ENCODE measurements around the gene PTPN14.
A peak's percentile ranks its signal among the peaks of the same experiment; 100 is the strongest.

Gene PTPN14

DNA sequence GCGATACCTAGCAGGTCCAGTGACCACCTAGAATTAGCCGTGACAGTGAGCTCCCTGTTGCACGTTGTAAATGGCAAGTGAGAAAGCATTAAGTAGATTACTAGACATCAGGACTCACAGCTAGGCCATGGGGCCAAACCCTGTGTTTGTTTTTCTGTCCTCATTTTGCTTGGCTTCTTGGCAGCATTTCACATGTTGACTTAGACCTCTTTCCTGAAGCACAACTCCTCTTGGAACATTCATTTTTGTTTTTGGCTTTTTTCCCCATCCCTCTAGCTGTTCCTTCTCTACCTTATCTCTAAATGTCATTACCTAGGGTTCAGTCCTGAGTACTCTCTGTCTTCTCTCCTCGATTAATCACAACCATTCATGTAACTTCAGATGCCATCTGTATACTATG lies 16.9 kb upstream of the PTPN14 start:
- DNase-seq (ENCODE audit: low read depth): no peak

DNA sequence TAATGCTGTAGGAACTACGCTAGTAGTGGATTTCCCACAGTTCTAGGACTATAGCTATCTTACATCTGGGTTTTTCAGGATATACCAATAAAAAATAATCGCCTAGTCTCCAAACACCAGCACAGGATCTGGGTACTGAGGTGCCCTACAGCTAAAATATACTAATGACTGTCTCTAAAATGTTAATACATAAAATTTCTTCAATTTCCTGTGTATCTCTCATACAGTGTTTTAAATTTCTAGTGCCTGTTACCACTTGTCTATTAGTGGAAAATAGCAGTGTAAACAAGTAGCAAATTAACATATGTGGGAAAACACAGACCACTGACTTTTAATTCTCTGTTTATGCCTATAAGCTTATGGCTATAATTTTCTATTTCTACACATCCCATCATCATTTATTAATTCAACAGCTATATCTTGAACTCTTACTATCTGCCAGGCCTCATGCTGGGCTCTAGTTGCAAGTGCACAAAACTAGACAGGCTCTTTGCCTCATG lies 16.1 kb upstream of the PTPN14 start:
- DNase-seq (ENCODE audit: low read depth): no peak

DNA sequence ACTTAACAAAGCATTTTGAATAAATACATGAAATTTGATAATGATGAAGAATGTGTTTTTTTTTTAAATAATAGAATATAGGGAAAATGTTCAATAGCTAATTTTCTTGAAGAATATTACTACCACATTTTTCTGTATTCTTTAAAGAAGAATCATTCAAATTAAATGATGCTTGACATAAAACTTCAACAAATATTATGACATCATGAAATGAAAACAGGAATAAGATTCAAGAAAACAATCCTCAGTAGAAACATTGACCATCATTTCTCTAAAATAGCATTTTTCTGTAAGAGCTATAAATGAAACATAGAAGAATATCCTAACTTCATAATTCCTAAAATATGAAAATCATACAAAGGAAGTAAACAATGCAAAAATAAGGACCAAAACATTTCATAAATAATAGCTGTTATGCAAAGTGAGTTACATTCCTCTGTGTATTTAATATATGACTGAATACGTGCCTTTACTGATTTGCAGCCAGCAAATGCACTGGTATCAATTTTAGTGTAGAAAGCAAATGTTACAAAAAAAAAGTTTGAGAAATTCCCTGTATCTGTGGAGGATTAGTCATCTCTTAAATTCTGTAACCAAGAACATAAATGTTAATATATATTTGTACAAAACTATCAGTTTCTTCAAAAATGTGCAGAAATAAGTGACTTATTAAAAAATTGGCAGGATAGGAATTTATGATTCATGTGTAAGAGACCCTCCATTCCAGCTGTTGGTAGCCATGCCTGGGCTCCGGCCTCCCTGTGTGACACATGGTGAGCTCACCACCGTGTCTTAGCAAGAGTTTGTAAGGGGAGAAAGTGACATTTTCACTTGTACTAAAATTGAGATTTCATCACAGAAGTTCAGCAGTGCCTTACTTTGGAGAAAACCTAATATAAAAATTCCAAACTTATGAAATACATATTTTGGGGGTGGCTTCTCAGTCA lies 15.0 kb upstream of the PTPN14 start:
- DNase-seq (ENCODE audit: low read depth): peak; percentile 60

DNA sequence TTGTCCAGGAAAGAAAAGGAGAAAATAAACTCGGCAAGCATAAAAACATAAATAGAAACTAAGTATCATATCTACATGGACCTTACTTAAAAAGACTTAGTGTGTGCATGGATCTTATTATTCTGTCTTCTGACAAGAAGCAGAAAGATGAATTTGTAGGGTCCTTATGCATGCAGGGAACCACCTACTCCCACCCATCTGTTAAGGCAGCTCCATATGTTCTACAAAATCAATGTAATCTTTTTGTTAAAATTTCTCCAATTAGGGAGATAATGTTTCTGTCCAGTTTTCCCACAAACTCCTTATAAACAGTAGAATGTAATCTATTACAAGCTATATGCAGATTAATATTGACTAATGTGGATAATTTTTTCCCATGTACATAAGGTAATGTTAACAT lies 13.9 kb upstream of the PTPN14 start:
- no peak for DNase-seq (ENCODE audit: low read depth)

DNA sequence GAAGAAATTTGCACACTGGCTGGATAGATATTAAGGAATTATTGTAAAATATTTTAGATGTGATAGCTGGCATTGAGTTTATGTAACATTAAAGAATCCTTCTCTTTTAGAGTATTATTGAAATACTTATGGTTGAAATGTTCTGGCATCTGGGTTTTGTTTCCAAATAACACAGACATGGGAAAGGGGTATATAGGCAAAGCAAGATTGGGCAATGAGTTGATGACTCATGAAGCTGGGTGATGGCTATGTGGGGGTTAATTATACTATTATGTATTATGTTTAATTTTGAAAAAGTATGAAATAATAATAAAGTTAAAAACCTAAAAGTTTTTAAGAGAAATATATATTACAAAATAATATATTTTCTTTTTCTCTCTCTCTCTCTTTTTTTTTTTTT lies 12.5 kb upstream of the PTPN14 start:
- DNase-seq (ENCODE audit: low read depth): no peak

DNA sequence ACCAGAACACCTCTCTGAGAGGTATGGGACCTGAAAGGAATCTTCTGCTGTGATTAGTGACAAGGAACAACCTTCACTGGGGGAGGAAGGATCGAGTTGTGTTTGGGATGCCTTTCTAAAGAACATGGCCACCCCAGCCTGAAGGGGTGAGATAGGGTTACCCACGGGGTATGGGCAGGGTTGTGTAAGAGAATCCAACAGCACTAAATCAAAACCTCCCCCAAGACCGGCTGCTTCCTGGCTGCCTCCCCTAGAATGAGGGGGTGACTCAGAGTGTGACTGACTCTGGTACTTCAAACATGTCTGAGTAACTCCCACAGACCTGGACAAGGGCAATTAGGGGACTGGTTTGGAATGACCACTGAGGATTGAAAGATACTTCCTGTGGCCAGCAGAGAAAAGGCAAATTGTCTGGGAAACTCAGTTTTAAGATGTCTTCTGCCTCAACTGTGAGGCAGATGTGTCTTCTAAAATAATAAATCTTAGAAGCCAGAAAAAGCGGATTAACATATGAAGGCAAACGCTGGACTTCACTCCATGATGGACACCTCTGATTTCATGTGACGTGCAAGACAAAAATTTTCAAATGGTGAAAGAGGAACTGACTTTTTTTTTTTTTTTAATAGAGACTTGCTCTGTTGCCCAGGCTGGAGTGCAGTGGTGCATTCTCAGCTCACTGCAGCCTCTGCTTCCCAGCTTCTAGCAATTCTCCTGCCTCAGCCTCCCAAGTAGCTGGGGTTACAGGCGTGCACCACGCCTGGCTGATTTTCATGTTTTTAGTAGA lies 6.7 kb upstream of the PTPN14 start:
- DNase-seq (ENCODE audit: low read depth): peak; percentile 83

DNA sequence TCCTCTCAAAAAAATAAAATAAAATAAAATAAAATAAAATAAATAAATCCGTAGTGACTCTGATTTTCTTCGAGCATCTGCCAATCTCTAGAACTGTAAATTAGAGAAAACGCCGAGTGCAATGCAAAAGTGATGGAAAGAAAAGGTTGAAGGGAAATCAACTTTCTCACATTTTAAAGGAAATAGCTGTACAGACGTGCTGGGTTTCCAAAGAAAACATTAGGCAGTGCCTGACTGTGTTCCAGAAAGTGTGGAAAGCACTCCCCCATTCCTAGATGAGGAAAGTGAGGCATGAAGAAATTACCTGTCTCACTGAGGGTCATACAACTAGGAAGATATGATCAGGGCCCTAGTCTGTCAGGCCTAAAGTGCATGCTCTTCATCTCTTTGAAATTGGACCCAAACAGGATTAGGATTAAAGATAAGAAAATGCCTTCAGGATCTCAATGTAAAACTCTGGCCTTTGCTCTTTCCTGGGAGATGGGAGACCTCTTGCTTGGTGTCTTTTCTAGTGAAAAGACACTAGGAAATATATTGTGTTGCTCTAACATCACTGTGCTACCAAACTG lies 1.8 kb upstream of the PTPN14 start:
- DNase-seq (ENCODE audit: low read depth): no peak

DNA sequence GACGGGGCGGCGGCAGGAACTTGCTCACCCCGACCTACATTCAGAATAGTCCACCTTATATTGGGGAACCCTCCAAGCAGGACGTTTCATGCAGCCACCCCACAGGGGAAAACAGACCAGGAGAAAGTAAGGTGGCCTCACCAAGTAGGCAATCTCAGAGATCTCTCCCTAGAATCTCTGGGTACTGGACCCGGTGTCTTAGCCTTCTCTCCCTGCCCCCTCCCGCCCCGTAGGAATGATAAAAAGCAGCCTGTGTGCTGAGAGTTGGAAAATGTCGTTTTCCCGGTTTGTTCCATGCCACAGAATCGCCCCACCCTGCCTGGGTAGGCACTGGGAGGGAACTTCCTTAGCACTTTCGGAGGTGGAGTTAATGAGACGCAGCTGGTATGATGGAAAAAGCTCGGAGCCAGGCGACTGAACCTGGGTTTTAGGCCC lies 789 bp upstream of the PTPN14 start:
- no peak for DNase-seq (ENCODE audit: low read depth)

DNA sequence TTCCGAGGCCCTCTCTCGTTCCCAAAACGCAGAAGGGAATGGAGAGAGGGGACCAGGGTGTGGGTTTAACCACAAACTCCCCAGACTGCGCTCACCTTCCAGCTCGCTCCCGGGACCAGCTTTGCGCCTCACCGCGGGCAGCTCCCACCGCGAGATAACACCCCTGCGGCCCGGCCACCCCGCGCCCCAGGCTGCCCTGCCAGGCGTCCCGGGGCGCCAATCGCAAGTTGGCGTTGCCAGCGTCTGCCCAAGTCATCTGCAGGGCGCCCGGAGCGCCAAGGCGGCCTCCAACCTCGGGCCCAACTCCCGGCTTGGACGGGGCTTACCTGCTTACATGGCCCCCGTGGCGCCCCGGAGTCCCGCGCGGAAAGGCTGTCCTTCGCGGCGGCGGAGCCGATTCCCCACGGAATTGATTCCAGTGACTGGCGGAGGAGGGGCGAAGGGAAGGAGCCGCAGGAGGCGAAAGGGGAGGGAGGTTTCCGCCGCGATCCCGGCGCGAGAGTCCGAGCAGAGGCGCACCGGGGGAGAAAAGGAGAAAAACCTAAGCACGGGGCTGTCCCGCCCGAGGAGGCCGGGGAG lies 456 bp downstream of the PTPN14 start:
- no peak for DNase-seq (ENCODE audit: low read depth)

DNA sequence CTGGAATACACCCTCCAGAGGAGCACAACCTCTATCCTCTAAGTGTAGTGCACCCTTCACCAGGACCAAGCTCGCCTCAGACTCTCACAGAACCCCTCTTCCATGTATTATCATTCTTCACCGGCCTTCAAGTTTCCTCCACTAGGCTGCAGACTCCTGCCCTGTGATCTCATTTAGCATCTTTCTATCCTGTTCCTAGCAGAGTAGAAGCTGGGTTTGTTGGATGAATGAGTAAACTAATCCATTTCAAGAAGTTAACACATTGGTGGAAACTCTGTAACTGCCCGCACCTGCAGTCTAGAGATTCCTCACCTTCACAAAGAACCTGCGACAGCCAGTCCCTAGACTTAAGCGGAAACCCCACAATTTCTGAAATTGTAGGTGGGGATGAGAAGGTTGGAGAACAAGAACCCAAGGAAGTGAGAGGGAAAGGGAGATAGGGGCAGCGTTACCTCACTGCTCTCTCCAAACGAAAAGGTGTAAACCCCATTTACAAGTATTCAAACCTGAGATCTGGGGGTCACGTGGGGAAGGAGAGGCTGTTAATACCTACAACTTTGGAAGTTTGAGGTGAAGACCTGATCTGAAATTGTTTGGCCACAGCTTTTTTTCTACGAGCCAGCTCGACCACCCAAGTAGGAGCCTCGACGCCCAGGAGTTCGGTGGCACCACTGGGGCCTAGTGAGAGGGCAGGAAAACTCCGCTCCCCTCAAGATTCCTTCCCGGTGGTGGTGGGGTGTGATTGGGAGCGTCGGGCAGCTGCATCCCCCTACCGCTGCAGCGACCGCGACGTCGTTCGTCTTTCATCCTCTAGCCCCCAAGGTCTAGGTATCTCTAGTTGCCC lies 1.2 kb downstream of the PTPN14 start:
- no peak for DNase-seq (ENCODE audit: low read depth)

DNA sequence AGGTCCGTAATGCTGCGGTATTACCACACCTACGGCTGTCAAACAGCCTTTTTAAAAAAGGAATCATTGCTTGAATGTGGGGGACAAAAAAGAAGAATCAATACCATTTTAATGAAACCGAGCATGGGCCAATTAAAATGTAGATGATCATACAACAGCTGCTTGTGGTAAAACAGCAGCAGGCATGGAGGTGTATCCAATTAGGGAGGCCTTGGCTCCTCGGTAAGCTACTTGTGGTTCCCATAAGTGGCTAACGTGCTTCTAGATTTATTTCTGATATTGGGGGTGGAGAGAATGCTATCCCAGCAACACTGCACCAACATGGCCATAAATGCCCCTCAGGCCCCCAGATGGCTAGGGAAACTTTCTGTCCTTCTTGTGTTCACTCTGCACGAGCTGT lies 1.8 kb downstream of the PTPN14 start:
- no peak for DNase-seq (ENCODE audit: low read depth)

DNA sequence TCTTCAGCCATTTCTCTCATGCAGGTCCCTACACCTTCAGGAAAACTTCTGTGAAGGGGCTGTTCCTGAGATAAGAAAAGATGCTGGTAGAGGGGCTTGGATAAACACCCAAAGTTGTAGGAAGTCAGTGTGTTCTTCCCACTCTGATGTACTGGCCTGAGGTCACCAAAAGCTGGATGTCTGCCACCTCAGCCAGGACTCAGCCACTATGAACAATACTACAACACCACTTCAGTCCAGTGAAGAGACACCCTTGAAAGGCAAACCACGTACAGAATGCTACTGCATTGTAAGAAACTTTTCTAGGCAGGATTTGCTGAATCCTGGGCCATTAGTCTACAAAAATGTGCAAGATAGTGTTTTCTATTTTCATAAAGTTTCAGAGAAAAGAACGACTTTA lies 2.4 kb downstream of the PTPN14 start:
- no peak for DNase-seq (ENCODE audit: low read depth)

DNA sequence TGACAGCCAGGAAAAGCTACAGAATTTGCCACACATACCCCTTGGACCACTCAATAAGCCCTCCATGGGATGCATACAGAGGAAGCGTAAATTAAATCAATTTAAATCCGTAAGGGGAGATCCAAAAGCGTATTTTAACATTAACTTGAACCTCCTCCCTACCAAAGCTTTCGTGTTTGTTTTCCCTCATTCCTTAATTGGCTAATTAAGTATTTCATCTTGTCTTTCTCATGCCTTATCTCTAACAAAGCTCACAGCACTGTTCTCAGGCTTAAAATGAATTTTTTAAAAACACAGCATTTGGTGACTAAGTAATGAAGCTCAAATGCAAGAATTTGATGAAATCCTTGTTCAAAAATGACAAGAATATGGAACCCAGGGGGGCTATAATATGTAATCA lies 3.1 kb downstream of the PTPN14 start:
- no peak for DNase-seq (ENCODE audit: low read depth)

DNA sequence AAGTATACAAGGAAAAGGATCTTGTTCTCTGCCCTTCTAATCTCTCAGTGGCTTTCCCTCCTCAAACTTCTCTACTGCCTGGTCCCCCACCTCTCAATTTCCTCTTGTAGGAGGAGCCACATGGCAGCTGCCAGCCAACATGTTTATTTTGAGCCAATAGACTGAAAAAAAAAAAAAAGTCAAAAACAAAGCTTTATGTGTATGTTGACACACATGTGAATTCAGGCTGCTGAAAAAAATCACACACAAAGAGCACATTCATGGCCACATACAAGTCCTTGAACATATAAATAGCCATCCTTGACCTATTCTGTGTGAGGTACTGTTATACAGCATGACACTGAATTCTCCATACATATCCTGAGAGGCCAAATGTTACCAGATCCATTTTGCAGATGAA lies 3.7 kb downstream of the PTPN14 start:
- DNase-seq (ENCODE audit: low read depth): no peak

DNA sequence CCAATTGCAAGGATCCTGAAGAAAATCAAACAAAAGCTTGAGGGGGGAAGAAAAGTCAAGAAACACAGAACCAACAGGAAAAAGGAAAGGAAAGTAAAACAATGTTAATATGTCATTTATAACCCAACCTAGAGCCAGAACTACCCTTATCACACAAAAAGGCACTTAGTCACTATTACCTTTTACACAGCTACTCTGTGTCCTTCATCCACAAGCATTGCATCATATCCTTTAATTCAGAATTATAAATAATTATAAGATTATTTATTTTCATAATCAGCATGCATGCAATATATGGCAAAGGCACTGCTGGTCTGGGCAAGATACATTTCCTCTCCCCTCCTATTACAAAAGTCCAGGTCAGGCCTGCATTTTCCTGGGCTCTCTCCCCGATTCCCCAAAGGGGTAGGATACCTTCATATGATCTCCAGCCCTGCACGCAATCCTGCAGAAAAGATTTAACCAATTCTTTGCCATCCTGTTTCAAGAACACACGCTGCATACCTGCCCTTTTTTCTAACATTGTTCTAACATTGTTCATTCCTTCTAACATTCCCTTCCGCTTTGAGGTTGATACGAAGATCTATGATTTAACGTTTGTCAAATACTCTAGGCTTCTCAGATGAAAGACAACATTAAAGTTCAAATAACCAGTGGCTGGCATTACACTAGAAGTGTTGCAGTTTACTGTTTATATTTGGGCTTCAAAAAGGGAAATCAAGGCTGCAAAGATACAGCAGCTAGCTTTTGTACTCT lies 4.3 kb downstream of the PTPN14 start:
- DNase-seq (ENCODE audit: low read depth): no peak

DNA sequence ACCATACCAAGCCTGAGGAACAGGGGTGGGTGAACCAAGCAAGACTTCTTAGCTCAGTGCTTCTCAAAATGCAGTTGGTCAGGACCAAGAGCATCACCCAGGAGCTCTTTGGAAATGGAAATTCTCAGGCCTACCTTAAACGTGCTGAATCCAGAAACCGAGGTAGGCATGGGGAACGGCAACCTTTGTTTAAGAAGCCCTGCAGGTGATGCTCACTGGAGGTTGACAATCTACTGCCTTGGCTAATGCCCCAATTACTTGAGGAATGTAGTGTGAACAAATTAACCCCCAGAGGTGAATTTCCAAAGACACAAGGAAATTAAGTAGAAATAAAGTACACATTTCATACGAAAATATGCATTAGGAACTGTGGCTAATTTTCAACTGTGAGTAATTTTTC lies 5.3 kb downstream of the PTPN14 start:
- no peak for DNase-seq (ENCODE audit: low read depth)

DNA sequence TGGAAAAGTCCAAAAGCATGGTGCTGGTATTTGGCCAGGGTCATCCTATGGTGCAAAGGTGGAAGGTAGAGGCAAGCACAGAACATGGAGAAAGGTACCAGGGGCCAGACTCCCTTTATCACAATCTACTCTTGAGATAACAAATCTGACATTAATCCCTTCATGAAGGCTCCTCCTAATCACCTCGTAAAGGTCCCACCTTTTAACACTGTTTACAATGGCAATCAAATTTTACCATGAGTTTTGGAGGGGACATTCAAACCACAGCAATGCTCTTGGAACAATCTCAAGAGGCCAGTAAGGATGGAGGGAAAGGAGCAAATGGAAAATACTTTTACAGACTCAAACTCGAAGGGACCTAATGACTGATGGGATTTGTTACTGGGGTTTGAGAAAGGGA lies 6.1 kb downstream of the PTPN14 start:
- DNase-seq (ENCODE audit: low read depth): no peak

DNA sequence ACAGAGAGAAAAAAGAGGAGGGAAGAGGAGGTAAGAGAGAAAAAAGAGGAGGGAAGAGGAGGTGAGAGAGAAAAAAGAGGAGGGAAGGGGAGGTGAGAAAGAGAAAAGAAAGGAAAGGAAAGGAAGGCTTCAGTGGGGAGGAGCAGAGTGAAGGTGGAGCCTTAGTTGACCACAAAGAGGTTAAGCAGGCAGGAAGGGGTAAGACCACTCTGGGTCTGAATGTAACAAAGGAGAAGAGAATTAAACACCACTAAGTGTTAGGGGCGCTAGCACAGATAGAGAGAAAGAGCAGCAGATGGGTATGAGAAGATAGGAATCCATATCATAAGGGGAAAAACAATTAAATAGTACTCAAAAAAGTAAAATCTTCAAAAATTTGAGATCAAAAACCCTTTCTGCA lies 6.6 kb downstream of the PTPN14 start:
- no peak for DNase-seq (ENCODE audit: low read depth)

DNA sequence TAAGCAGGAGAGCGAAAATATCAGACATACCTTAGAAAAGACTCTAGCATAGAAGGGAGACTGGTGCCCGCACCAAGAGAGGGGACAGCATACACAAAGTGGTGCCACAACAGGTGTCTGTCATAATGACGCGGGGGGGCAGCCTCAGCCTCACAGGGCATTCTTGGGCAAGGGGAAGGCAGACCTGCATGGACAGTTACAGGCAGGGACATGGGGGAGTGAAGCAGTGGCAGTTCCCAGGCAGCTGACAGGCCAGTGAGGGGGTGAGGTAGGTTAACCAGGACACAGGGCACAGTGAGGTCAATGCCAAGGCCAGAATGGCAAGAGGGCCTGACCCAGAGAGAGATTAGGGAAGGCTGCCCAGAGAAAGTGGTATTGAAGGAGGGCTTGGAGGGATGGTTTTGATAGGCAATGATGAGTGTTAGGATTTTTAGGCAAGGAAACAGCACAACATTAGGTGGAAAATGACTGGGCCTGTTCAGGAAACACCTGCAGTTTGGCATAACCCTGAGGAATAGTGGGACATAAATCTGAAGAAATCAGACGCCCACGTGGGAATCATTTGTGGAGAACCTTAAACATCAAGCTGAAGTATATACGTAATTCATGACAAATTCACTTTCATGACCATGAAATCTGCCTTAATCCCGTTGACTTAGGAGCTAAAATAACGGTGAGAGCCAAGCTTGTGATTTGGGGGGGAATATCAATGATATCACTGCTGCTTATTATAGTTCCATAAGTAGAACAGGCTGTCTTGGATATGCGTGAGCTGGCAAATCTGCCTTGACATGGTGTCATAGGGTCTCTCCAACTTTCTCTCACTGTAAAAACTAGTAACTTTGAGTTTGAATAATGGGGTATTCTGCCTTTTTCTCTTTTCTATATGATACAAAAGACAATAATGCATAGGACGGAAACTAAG lies 8.9 kb downstream of the PTPN14 start:
- DNase-seq (ENCODE audit: low read depth): no peak

DNA sequence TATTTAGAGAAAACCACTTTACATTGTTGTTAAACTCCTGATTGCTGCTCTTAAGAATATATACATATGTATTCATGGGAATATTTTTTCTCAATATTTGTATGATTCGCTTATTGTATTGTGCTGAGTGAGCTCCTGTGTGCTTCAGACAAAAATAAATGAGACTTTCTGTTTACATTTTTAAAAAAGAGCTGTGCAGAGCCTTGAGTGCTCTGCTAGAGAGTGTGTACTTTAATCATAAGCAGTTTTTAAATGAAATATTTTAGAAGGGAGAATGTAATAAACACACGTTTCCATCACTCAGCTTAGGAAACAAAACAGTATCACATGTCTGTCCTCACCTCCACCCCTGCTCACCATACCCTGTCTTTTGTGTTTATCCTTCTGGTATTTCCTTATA lies 9.7 kb downstream of the PTPN14 start:
- DNase-seq (ENCODE audit: low read depth): no peak
